GM18951 (cell line): ENCODE results near the gene SULT4A1.

Experiments
- POLR2A ChIP-seq: IDR thresholded peaks from 4 replicates; pipeline ENCODE4 v1.6.1; 2011; ENCODE audit warnings: mild to moderate bottlenecking; ENCODE audit not compliant: insufficient read length, insufficient read depth; ENCODE audit errors: extremely low read depth
- in situ Hi-C: fragments of 300-500 bp; cut with MboI; formaldehyde crosslinking; loops from one replicate; pipeline ENCODE4 v1.12.0; 2022; ENCODE audit warnings: low sequenced_read_pairs, mixed read lengths, inconsistent platforms; ENCODE audit not compliant: unreplicated experiment

SULT4A1 gene

DNA sequence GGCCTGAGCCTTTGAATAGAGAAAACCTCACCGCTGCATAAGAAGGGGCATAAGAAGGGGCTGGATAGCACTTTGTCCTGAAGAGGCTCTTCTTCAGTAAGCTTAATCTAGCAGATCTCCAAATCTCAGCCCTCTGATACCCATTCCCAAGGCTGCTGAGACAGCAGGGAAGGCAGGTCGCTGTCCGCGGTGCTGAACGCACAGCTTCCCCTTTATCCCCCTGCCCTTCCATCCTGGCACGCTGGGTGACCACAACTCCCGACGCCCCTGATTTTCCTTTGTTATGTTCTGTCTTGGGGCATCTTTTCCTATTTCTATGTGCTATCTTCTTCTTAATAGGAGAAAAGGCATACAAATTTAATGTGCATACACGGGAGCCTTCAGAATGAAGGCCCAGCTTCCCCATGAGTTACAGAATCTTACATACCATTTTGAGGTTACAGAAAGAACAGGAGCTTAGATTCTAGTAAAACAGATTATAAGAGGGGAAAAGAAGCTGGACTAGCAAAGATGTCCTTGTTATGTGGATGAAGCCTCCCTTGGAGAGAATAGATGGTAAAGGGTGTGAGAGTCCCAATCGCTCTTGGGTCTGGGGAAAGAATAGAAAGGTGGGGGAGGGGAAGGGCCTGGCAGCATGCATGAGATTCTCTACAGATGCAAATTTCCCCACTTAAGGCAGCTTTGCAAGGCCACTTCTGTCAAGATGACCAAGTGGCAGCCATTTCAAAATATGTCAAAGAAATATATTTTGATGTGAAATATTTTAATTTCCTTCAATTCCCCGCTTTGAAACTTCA is 5.7 kb upstream of the SULT4A1 start:
- no peak for TF ChIP-seq POLR2A
- in situ Hi-C loops: no loop called here

DNA sequence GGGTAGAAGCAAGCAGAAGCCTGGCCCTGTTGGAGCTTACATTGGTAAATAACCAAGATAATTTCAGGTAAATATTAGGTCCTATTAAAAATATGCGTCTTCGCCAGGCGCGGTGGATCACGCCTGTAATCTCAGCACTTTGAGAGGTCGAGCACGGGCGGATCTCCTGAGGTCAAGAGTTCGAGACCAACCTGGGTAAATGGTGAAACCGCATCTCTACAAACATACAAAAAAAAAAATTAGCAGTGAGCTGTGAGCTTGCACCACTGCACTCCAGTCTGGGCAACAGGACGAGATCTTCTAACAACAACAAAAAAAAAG is 529 bp upstream of the SULT4A1 start:
- no peak for TF ChIP-seq POLR2A
- in situ Hi-C loops: no loop called here

DNA sequence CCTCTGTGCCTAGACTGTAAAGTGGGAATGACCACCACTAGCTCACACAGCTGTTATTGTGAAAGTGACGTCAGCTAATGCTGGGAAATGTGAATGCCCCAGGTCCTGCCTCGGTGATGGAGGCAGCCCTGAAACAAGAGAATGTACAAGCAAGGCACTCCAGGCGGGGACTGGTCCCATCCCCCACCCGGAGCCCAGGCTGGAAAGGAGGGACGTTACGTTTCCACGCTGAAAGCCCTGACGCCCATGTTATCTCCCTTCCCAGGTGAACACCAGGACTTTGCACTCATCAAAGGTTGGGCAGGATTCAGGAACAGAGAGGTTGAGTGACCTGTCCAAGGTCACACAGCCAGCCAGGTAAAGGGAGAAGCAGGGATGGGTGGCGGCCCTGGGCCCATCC is 784 bp downstream of the SULT4A1 start:
- in situ Hi-C loops: no loop called here
- no peak for TF ChIP-seq POLR2A

DNA sequence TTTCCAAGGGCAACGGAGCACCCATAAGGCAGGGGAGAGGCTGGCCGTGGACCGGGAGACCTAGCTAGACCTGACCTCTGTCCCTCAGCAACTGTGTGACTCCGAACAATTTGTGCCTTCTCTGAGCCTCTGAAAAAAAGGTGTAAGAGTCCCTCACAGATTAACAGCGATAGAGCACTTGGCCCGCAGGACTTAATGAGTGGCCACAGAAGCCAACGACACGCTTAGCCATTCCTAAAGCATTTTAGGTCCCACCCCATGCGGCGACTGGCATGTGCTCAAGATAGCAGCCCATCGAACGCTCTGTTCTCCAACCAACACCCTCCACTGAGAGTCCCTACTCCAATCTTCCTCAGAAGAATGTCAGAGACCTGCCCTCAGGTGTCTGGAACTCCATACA is 1.5 kb downstream of the SULT4A1 start:
- TF ChIP-seq POLR2A: no peak
- in situ Hi-C loops: no loop called here

DNA sequence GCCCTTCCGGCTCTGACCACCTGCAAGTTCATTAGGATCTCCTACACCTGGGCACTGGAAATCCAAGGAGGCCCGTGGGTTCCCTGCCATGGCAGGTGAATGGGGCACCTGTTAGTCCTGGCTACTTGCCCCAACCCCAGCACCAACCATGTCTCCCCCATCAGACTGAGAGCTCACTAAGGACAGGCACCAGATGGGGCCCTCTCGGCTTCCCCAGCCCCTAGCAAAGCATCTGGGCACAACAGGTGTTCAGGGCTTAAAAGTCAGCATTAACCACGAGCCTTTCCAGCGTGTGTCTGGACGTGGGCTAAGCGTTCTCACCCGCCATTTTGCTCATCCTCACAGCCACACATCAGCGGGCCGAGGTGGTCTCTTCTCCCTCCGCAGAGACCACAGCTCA is 2.2 kb downstream of the SULT4A1 start:
- TF ChIP-seq POLR2A: no peak
- in situ Hi-C loops: no loop called here

DNA sequence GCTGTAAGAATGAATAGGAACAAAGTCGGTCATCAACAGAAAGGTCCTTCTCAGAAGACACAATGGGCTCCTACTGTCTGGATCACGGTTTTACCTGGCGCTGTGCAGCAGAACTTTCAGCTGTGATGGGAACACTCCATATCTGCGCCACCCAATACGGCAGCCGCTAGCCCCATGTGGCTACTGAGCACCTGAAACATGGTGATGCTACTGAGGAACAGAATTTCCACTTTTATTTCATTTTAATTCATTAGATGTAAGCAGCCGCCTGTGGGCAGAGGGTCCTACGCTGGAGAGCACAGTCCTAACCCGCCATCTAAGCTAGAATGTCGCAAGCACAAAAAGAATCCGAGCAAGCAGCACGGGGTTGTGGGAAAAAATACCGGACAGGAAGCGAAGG is 2.7 kb downstream of the SULT4A1 start:
- no peak for TF ChIP-seq POLR2A
- in situ Hi-C loops: no loop called here

DNA sequence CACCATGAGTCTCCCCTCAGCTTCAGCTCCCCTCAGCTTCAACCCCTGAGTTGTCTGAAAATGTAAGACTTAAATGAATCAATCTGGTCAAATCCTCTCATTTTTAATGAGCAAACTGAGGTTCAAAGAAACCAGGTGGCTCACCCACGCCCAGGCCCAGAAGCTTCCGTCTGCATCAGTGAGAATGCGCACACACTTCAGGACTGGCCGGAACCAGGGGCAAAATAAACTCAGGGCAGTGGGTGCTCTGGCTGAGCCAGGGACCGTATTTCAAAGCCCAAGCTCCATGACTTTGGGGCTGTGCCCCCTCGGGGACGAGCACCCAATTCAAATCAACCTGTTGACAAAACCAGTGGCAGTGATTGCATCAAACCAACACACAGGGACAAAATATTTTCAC is 3.1 kb downstream of the SULT4A1 start:
- TF ChIP-seq POLR2A: no peak
- in situ Hi-C loops: no loop called here

DNA sequence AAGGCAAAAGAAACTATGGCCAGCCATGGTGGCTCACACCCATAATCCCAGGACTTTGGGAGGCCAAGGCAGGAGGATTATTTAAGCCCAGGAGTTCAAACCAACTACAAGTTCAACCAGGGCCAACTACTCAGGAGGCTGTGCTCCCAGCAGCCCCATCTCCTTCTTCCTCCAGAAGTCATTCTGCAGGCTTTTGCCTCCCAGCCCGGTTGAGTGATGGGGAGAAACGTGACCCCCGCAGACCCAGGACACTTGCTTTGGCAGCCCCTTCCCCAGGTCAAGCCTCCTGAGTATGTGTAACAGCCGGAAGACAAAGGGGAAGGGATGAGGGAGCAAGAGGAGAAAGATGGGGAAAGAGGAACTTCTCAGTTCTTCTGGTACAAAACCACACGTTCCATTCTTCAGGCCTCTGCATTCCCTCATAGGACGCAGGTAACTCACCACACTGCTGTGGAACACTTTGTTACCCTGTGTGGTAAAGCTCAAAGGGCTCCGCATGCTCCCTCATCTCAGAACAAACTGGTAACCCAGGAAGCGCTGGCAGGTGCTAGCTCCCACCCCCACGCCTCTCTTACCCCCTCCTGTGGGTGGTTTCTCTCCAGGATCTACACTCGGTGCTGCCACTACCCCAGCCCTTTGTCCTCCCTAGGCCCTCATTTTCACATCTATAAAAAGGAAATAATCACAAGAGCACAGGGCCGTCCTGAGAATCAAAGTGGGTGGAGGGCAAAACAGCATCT is 4.0 kb downstream of the SULT4A1 start:
- no peak for TF ChIP-seq POLR2A
- in situ Hi-C loops: no loop called here

DNA sequence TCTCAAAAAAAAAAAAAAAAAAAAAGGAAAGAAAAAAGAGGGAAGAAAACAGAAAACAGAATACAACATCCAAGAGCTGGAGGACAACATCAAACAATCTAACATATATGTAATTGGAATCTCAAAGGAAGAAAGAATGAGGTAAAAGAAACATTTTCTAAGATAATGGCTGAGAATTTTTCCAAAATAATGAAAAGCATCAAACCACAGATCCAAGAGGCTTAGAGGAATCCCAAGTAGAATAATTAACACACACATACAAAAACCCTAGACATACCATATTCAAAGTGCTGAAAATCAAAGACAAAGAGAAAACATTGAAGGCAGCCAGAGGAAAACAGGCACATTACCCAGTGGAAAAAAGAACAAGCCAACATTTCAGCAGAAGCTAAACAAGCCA is 4.9 kb downstream of the SULT4A1 start:
- in situ Hi-C loops: no loop called here

DNA sequence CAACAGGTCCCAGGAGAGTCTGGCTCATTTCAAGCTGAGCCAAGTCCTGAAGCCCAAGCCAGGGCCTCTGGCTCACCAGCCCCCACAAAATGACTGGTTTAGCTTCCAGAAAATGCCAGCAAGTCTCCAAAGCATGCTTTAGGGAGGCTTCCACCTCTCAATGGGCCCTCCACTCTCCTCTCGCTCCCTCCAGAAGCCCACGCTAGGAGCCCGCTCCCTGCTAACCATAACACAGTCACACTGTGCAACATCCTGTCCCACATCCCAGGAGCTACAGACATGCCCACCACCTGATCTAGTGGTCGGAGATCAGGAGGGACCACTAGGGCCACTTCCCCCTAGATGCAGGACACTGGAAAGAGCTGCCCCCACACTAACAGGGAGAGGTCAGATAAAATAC is 6.9 kb downstream of the SULT4A1 start:
- in situ Hi-C loops: no loop called here
- TF ChIP-seq POLR2A: no peak

More for the DNA sequence above, 4.9 kb downstream of the SULT4A1 start:
- TF ChIP-seq POLR2A: no peak

DNA sequence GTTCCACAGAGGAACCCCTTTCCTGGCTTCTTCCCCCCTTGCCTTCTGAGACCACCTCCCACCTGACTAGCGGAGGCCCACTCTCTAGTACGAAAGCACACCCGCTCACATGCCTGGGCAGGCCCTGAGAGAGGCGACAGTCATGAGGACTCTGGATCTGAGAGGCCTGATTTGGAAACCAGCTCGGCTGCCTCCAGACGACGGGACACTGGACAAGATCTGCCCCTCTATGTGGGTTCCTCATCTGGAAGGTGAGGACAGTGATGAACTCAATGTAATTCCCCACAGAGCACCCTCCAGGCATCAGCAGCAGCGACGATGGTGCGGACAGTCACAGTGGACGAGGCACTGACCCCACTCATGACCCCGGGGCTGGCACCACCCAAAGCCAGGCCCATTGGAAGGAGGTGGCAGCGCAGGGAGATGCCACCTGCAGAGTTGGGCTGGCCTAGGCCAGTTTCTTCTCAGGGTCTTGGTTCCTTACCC is 7.5 kb downstream of the SULT4A1 start:
- in situ Hi-C loops: no loop called here
- no peak for TF ChIP-seq POLR2A

DNA sequence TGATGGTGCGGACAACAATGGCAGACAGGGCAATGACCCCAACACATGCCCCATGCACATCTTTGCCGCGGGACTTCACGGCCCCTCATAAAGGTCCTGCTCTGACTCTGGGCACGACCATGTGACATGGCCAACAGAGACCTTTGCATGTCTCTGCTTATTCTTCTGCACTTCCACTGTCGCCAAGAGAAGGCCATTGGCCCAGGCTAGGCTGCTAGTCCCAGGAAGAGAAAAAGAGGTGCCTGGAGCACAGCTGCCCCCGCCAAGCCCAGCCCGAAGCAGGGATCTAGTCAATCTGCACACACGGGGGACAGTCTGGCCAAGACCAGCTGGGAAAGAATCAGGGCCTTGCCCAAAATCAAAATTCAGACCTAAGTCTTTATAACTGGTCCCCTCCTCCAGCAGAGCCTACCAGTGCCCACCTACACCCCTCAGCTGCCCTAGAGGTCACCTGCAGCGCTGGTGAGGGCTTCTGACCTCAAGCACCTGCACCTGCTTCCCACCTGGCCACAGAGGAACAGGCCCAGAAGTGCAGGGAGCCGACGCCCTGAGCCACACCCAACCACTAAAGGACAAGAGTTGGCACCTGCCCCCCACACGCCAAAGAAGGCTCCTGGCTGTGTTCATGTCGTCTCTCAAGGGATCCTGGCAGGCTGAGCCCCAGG is 8.1 kb downstream of the SULT4A1 start:
- in situ Hi-C loops: no loop called here
- no peak for TF ChIP-seq POLR2A

DNA sequence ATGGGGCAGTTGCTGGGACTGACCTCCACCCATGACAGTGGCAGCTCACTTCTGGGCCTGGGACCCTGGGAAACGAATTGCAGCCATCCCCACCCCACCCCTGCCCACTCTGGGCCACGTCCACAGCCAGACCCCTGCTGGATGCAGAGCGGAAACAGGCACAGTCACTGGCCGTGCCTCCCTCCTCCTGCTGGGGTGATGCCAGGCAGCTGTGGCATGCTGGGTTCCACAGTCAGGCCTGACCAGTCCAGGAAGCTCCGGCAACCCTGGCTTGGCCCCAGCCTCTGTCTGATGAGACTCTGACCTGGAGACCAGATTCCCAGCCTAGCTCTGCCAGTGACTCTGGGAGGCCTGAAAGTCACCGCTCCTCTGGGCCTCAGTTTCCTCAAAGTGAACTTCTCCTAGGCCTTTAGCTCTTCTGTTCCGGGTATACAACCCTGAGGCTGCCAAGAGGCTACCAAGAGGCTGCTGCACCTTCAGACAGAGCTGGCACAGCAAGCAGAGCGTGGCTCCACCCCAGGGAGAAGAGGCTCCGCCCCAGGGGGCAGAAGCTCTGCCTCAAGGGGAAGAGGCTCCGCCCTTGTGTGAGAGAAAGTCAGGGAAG is 8.9 kb downstream of the SULT4A1 start:
- in situ Hi-C loops: no loop called here
- no peak for TF ChIP-seq POLR2A

DNA sequence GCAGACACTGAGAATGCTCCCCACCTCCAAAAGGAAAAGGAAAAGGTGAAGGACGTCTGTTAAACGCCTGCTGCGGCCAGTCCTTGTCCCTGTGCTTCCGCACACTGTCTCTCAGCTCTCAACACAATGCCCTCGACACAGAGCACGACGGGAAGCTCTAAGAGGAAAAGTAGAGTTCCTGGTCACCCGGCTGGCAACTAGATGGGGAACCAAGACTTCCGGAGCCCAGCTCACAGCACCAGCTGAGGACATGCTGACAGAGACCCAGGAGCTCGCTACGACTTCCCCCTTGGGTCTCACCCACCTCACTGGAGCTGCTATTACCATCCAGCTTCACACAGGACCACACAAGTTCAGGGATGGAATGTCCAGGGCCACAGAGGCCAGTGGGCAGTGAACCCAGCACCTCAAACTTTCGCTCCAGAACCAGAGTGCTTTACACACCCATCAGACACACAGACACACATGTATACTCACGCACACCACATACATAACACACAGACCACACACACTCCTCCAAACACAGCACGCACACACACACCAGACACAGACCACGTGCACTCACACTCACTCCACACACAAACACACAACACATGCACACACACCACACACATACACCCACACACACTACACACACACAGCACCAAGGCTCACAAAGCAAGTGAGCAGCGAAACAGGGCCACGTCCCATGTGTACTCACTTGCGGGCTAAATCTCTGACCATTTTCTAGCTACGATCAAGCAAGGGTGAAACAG is 9.6 kb downstream of the SULT4A1 start:
- in situ Hi-C loops: no loop called here
- no peak for TF ChIP-seq POLR2A
